ENCODE measurements around the gene PSMA7.
A peak's percentile ranks its signal among the peaks of the same experiment; 100 is the strongest.
"Not testable (repeated sequence)": the region's sequence is repeated elsewhere in the genome, so short reads cannot be mapped to it uniquely, and the experiment has no call there.

The PSMA7 gene

DNA sequence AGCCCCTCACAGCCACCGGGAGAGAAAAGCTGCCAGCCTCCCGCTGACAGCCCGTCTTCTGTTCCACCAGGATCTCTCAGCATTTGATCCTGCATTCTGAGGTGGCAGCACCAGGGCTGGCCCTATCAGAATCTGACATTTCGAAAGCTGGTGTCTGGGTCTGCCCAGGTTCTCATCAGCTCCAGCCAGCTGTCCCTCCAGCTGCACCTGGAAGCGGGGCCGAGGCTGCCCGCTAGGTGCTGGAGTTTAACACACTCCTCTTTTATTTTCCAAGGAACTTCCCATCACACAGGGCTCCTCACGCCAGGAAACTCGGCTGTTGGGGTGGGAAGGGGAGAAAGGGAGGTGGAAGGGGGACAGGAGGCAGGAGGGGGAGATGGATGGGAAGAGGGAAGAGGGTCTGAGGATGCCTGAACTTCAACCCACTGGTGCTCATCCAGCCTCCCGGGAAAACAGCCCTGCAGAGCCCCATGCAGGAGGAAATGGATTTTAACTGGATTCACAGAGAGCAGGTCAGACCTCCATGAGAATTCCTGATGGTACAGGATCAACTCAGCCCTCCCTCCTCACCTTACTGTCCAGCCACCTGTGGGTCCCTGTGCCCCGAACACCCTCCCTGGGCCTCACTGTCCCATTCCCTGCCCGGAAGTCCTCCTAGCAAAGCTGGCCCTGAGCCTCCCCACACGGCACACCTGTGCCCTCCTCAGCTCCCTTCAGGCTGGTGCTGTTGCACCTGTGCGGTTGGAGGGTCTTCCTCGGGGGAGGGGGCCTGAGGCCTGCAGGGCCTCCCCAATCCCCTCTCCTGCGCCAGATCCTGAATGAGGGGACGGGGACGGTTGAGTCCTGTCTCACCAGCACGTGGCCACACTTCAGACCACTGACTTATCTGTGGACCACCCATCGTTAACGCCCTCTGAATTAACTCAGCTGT, 24.8 kb downstream of the PSMA7 start:
- no peak for DNase-seq

DNA sequence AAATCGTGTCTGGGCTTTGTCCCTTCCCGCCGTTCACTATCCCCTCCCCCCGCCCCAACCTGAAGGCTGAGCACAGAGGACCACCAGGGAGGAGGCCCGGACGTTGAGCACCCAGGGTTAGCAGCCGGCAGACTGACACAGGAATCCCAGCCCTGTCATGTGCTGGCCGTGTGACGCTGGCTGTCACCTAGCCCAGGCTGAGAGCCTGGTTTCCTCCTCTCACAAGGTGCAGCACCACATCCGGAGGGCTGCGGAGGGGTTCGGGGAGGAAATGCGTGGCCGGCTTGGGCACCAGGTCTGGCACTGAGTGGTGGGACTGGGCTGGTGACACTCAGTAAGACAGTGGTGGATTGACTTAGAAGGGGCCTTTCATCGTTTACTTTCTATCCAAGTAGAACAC, 25.5 kb downstream of the PSMA7 start:
- peak; percentile 71 for DNase-seq

DNA sequence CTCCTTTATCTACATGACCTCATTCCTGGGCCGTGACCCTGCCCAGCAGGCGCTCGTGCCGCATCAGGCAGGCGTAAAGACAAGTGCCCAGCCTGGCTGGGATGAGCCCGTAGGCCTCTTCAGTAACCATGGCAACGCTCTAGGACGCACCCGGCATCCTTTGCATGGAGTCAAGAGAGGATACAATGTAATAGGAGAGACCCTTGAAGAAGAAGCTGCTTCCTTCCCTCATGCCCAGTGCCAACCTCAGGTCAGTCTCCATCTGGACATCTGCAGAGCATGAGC, 25.9 kb downstream of the PSMA7 start:
- no peak for DNase-seq

DNA sequence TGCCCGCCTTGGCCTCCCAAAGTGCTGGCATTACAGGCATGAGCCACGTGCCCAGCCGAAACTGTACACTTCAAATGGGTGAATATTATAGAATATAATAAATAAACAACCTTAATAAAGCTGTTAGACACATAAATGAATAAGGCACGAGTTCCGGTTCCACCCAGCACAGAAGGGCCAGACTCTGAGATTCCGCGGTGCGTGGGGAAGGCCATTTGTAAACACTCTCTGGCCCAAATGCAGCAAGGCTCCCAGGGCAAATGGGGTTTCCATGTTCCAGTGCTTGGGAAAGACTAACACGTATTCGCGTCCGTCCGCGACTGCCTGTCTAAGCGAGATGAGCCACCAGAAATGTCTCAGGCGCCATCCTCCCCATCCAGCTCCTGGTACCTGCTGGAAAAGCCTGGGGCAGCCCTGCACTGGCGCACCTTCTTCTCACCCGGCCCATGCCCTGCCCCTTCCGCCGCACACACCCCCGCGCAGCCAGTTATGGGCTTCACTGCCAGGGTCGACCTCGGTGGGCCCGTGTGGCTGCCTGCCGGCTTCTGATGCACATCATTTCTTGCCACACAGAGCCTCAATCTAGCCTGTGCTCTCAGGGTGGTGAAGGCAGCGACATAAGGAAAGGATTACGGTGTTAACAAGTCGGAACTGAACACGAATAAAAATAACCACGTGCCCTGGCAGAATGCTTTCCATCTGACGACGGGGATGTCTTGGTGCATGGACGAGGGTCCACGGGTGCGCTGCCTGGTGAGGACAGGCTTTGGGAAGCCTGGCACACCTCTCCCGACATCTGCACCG, 26.4 kb downstream of the PSMA7 start:
- no peak for DNase-seq

DNA sequence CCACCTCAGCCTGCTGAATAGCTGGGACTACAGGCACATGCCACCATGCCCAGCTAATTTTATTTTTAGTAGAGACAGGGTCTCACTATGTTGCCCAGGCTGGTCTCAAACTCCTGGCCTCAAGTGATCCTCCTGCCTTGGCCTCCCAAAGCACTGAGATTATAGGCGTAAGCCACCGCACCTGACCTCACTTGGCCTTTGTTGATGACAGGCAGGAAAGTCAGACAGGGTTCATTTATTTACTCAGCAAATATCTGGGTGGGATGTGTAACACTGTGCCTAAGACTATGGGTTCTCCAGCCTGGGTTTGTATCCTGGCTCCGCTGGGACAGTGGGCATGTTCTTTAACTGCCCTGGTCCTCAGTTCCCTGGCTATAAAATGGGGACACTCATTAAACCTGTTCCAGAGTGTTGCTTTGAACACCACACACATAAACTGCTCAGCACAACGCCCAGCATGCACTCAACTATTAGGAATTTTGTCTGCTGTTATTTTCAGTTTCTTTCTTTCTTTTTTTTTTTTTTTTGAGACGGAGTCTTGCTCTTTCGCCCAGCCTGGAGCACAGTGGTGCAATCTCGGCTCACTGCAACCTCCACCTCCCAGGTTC, 27.3 kb downstream of the PSMA7 start:
- DNase-seq = not testable (repeated sequence)

DNA sequence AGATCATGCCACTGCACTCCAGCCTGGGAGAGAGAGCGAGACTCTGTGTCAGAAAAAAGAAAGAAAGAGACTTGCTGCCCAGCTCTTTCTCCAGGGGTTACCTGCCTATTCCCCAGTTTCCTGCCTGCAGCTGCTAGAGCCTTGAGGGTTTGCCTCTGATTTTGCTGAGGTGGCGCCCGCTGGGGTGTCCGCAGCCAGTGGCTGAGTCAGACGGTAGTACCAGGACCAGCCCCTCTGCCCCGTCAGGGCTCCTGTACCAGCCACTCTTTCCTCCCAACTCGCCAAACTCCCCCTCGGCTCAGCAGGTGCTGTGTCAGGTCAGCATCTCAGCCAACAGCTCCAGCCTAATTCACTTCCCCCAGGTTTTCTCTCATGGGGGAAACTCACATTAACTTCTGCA, 28.3 kb downstream of the PSMA7 start:
- DNase-seq = no peak

DNA sequence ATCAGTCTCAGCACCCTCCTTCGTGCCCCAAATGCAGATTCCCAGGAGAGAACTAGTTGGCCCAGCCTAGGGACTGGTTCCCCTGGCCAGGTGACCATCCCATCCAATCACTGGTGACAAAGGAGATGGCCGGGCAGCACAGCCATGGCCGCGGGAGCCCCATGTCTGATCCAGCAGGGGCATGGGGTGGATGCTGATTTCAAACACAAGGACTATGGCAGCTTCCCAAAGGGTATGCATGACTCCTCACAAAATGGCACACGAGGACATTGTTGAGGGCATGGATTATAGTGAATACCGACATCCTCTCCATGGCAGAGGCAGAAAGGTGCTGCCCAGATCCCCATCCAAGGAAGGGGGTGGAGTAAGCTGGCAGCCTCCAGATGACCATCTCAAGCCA, 30.8 kb downstream of the PSMA7 start:
- no peak for DNase-seq

DNA sequence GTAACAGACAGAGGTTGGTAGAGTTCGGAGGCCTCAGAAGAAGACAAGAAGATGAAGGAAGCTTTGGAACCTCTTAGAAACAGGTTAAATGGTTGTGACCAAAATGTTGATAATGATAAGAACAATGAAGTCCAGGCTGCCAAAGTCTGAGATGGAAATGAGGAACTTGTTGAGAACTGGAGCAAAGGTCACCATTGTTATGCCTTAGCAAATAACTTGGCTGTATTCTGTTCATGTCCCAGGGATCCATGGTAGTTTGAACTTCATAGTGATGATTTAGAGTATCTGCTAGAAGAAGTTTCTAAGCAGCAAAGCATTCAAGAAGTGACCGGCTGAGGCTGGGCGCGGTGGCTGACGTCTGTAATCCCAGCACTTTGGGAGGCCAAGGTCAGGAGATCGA, 32.0 kb downstream of the PSMA7 start:
- no peak for DNase-seq

DNA sequence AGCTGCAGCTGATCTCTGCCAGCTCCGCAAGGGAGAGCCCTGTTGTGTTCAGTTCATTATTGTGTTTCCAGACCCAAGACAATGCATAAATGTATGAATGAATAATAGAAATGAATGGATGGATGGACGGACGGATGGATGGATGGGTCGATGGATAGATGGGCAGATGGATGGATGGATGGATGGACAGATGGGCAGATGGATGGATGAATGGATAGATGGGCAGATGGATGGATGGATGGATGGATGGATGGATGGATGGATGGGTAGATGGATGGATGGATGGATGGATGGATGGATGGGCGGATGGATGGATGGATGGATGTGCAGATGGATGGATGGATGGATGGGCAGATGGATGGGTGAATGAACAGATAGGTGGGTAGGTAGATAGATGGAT, 37.6 kb downstream of the PSMA7 start:
- DNase-seq = no peak

DNA sequence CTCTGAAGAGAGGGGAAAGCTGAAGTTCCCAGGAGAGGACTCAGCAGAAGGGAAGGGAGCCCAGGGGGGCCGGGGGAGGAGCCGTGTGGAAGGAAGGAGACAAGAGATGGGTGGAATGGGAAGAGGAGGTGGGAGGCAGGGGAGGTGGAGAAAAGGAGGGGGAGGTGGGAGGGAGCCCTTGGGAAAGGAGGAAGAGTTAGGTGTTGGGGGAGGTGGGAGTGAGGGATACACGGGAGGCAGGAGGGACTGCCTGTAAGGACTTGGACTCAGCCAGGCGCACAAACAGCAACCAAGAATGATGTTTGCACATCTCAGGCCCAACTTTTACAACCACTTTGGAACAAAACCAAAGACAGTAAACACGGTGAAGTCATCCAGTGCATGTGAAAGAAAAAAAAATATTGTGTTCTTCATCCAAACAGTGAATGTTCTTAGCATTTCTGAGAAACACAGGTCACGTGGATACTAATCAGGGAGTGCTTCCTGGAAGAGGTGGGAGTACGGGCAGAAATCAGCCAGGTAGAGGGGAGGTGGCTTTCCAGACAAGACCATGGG, 38.3 kb downstream of the PSMA7 start:
- DNase-seq = no peak

DNA sequence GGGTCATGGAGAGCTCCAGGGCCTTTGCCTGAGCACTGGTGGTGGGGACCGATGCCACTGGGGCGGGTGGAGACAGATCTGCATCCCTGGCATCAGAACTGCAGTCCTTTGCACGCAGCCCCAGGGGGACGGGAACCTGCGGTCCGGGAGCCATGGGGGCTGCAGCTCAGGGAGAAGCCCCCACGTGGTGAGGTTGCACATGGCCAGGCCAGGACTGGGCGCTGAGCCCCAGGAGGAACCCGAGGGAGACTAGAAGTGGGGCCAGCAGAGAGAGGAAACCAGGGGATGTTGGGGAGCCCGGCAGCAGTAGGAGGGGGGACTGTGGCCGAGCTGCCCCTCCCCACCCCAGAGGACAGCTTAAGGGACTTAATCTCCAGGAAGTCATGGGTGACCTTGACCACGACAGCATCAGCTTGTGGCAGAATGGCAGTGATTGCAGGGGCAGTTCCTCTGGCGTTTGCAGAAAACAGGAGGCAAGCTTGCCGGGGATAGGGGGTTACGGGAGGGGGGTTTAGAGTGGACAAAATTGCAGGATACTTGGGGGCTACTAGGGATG, 38.9 kb downstream of the PSMA7 start:
- DNase-seq = no peak

DNA sequence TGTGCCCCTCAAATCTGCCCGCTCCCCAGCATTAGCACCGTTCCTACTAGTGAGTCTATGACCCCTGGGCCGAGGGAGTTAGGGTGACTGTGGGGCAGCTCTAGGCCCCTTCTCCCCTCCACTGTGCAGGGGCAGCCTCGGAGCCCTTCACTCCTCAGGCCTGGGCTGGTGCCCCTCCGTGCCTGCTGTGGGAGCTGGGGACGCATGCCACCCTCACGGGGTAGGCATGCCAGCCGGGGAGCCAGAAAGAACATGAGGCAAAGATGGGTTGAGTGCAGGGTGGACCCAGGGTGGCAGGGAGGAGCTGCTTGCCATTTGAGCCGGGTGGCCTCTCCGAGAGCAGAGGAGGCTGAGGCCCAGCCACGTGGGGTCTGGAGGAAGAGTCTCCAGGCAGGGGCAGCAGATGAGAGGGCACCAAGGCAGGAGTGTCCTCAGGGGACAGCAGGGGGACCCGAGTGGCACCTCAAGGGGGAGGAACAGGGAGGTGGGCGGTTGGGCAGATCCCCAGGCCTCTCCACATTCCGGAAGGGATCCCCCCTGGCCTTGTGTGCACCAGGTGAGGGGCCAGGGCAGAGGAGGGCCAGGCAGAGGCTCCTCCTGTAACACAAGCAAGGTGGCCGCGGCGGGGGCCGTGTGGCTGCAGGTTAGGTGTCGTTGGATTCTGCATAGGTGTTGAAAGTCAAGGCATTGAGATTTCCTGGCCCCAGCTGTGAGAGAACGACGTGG, 39.5 kb downstream of the PSMA7 start:
- no peak for DNase-seq

DNA sequence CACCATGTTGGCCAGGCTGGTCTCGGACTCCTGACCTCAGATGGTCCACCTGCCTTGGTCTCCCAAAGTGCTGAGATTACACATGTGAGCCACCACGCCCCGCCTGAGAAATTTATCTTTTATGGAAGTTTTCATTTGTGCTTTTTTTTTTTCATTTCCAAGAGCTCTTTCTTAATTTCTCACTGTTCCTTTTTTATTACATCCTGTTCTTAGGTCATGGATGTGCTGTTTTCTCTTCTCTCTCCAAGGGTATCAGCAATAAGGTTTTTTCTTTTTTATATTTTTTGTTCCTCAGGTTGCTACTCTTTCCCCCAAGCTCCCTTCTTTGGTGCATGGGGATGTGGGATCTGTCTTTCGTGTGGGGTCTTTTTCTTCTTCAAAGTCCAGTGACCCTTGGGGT, 42.1 kb downstream of the PSMA7 start:
- no peak for DNase-seq

DNA sequence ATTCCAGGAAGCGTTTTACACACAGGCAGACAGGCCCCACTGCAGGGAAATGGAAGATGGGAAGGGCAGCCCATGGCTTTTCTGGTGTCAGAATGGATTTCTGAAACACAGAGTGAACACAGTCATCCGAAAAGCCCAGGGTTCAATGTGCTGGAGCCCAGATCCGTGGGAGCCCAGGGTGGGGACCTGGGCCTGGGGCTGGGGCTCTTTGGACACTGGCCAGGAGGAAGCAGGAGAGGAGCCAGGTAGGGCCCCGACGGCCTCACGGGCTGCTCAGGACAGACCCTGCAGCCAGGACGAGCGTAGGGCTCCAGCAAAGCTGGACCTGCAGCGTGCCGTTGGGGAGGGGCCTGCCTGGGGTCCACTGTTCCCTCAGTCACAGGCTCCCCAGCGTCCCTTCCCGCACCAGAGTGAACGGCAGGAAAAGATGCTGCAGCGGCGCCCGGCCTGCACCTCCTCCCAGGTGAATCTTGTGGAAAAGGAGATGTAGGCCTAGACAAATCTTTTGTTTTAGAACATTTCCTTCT, 45.2 kb downstream of the PSMA7 start:
- DNase-seq = no peak

DNA sequence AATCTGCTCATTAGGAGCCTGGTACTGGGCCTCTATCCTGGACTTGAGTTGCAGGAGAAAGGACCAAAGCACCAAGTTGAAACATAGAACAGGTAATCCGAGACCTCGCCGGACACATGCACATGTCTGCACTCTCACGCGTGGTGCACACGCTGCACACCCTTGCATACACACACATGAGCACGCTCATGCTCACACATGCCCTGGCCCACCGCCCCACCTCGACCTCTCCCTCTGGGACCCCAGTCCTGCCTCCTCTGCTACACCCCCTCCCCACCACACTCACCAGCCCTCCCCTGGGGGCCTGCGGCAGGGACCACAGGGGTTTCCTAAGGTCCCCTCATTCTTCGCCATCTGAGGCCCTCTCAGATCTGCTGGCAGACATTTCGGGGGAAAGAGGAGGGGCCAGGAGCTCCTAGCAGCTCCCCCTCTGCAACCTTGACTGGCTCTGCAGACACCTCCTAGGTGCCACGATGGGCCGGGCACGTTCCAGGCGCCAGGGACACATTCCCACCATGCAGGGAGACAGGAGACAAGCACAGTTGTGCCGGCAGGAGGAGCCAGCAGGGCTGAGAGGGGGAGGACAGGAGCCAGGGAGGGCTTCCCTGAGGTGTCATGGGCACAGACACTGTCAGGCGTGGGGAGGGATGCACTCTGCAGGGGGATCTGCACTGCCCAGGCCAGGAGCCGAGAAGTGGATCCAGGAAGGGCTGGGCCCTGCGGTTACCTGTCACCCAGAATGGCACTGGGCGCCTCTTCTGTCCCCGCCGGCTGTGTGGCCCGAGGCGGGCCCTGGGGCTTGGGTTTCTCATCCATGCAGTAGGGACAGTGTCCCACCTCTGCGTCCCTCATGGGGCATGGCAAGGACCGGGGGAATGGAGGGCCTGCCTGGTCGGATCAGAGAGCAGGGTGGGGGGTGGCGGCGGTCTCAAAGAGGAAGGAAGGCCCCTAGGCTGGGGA, 46.5 kb downstream of the PSMA7 start:
- DNase-seq = no peak

DNA sequence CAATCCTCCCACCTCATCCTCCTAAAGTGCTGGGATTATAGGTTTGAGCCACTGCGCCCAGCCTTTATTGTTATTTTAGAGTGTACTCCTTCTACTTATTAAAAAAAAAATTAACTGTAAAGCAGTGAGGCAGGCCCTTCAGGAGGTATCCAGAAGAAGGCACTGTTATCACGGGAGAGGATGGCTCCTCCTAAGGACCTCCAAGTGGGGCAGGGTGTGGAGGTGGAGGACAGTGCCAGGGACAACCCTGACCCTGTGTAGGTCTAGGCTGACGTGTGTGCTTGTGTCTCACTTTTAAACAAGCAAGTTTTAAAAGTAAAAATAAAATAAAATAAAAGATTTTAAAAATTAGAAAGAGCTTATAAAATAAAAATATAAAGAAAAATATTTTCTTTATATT, 53.8 kb downstream of the PSMA7 start:
- no peak for DNase-seq

DNA sequence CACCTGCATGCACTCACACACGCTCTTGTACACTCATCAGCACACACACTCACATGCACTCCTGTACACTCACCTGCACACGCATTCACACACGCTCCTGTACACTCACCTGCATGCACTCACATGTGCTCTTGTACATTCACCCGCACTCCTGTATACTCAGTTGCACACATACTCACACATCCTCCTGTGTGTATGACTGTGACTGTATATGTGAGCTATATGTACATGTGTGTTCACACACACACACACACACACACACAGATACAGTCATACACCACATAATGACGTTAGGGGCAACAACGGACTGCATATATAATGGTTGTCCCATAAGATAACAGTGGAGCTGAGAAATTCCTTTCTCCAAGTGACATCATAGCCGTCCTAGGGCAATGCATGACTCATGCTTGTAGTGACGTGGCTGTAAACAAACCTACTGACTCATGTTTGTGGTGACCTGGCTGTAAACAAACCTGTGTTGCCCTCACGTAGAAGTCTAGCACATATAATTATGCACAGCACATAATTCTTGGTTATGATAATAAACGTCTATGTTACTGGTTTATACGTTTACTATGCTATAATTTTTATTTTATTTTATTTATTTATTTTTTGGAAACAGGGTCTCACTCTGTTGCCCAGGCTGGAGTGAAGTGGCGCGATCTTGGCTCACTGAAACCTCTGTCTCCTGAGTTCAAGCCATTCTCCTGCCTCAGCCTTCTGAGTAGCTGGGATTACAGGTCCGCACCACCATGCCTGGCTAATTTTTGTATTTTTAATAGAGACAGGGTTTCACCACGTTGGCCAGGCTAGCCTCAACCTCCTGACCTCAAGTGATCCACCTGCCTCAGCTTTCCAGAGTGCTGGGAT, 54.7 kb downstream of the PSMA7 start:
- DNase-seq = no peak

DNA sequence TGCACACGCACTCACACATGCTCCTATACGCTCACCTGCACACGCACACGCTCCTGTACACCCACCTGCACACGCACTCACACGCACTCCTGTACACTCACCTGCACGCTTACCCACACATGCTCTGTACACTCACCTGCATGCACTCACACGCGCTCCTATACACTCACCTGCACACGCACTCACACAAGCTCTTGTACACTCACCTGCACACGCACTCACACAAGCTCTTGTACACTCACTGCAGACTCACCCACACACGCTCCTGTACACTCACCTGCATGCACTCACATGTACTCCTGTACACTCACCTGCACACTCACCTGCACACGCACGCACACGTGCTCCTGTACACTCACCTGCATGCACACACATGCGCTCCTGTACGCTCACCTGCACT, 55.6 kb downstream of the PSMA7 start:
- DNase-seq = no peak

DNA sequence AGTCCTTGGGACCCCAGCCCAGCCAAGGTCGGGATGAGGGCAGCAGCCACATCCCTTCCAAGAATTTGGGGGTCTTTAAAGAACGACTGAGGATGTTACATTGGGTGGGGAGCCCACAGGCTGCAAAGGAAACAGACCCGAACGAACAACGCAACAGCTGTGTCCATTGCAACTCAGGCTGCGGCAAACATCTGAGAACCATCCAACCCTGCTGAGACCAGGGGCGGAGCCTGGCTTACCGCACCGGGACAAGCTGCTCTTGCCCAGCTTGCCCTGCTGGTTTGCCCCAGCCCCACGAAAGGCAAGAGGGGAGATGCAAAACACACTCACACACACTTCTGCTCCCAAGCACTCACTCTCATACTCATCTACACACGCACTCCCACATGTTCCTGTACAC, 56.0 kb downstream of the PSMA7 start:
- no peak for DNase-seq
